Endothelial cell of coronary artery (primary cell): Measurements from ENCODE around the gene RIMS4. TPM values are rescaled to one million over a fixed set of nuclear protein-coding genes. Genes with fewer than 3 reads are reported as not detected.

Experiments
- total RNA-seq: library from RNA; depleted of rRNA; stranded (reverse); fragments of >200 nt; gene quantifications from 2 replicates; pipeline ENCODE4 v1.2.3, GENCODE V29; 2014

The RIMS4 gene
- total RNA-seq = not detected in 2 replicates

GRCh38 chr20:44810391-44811149 lies at the start of gene RIMS4:
Gene RIMS4 (minus strand): TSS chr20:44810546. CDS start chr20:44810271, 275 bp downstream.

GRCh38 chr20:44745598-44746366 lies 64.6 kb downstream of the RIMS4 start, which contains the start of gene KCNK15:
Gene KCNK15 (plus strand): TSS chr20:44745865. CDS start chr20:44745911, 46 bp downstream.

GRCh38 chr20:44714701-44715498 lies 95.4 kb downstream of the RIMS4 start, which contains the start of gene CCN5:
Gene CCN5 (plus strand): TSS chr20:44715369. CDS start chr20:44715391, 22 bp downstream.

Other genes with a start within 250 kb of the RIMS4 start
- gene PKIG, start 228.0 kb downstream of the RIMS4 start, total RNA-seq = 91.2 and 240 TPM in 2 replicates
- 27.7 and 28.2 TPM in 2 replicates for gene ADA, start 158.8 kb downstream of the RIMS4 start, total RNA-seq
- gene CCN5, start 95.2 kb downstream of the RIMS4 start, total RNA-seq = 0.09 and 0.66 TPM in 2 replicates
- 0.09 TPM in 1 of 2 replicates, not detected in the other for gene KCNK15, start 64.7 kb downstream of the RIMS4 start, total RNA-seq
- 111 and 112 TPM in 2 replicates for gene YWHAB, start 75.2 kb upstream of the RIMS4 start, total RNA-seq
- gene PABPC1L, start 99.5 kb upstream of the RIMS4 start, total RNA-seq = 1.5 and 4.3 TPM in 2 replicates
- 16.4 and 27.3 TPM in 2 replicates for gene TOMM34, start 149.9 kb upstream of the RIMS4 start, total RNA-seq
- gene STK4, start 156.0 kb upstream of the RIMS4 start, total RNA-seq = 17.4 and 26.2 TPM in 2 replicates